GM20000 (cell line): ENCODE measurements around the gene WDR7.
"Not testable (repeated sequence)": the region's sequence is repeated elsewhere in the genome, so short reads cannot be mapped to it uniquely, and the experiment has no call there.

Experiments used
- DNase-seq: peaks from one replicate; pipeline ENCODE4 v3.0.0; 2012; ENCODE audit warnings: low spot score
- TF ChIP-seq, protein P1 (sequence below): IDR thresholded peaks from 2 replicates; pipeline ENCODE4 v1.5.1; 2012; ENCODE audit warnings: mild to moderate bottlenecking, control low read depth; ENCODE audit errors: extremely low read depth, missing control alignments

WDR7 gene

DNA sequence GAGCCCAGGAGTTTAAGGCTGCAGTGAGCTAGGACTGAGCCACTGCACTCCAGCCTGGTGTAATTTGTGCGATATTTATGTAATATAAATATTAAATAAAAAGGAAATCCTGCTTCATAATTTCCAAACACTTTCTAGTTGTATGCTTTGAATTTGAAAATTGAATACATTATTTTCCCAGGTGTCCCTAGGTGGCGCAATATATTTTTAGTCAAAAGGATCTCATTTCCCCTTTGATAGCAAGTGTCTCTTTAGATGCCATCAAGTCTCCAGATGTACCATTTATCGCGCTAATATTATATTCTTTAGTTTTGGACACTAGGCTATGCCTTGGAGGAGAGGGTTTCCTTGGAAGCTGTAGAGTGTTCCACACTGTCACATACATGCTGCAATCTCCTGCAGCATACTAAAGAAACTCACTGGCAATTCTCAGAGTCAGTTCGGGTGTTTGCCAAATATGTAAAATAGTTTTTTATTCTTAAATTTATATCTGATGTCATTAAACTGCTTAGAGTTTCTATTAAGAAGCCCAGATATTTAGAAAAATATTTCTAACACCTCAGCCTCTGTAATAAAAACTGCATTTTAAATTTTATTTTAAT is 5.6 kb upstream of the WDR7 start:
- DNase-seq: peak; percentile 12
- TF ChIP-seq, protein P1, sequence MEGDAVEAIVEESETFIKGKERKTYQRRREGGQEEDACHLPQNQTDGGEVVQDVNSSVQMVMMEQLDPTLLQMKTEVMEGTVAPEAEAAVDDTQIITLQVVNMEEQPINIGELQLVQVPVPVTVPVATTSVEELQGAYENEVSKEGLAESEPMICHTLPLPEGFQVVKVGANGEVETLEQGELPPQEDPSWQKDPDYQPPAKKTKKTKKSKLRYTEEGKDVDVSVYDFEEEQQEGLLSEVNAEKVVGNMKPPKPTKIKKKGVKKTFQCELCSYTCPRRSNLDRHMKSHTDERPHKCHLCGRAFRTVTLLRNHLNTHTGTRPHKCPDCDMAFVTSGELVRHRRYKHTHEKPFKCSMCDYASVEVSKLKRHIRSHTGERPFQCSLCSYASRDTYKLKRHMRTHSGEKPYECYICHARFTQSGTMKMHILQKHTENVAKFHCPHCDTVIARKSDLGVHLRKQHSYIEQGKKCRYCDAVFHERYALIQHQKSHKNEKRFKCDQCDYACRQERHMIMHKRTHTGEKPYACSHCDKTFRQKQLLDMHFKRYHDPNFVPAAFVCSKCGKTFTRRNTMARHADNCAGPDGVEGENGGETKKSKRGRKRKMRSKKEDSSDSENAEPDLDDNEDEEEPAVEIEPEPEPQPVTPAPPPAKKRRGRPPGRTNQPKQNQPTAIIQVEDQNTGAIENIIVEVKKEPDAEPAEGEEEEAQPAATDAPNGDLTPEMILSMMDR: peak; percentile 34

DNA sequence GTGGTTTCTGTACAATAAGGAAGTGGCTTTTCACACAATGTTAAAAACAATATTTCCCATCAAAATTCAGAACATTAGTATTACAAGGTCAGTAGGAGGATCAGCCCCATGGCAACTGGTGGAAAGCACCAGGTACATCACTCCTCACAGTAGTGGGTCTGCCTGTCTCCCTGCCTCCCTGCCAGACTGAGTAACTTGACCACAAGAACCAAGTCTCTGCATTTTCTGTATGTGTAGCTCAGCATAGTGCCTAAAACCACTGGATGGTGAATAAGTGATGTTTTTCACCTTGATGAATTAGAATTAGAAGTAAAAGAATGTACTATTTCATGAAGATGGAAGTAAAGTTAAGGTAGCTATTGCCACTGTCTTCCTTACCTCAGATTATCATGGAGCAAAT is 4.1 kb upstream of the WDR7 start:
- TF ChIP-seq, protein P1: no peak

GRCh38 chr18:56647951-56648893 is 2.9 kb upstream of the WDR7 start:
- peak; percentile 13 for DNase-seq
- TF ChIP-seq, protein P1: no peak

More for the DNA sequence above, 4.1 kb upstream of the WDR7 start:
- no peak for DNase-seq

- TF ChIP-seq, protein P1: no peak
- no peak for DNase-seq
Observed at GRCh38 chr18:56649996-56650395, 1.2 kb upstream of the WDR7 start.

DNA sequence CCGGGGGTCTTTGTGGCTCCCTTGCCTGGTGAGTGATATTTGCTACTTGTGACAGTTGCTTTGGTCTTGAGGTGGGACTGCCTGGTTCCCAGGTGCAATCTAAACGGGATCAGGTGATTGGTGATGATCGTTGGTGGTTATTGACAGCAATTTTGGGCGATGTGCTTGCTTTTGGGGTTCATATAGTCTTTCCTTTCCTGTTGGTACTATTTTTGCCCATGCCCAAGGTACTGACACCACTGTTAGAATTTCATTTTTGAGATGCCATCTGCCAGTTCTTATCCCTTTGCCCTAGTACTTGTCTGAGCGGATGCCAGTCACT is 573 bp downstream of the WDR7 start:
- DNase-seq: no peak

DNA sequence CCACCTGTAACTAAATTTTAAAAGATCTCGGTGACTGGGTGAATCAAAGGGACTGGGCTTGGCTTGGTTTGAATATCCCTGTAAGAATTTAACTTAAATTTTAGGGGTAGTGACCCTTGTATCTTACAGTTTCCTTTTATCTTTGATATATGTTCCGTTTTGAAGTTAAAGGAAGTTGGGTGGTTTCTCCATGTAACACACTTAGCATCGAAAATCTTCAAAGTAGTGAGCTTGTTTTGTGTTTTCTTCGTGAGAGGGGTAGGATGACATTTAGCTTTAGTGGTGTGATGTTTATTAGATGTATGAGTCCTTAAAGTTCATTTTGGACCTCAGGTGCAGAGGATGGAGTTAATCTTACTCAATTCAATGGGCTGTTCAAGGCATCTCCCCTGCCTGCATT is 1.6 kb downstream of the WDR7 start:
- DNase-seq: no peak

More for the DNA sequence above, 573 bp downstream of the WDR7 start:
- TF ChIP-seq, protein P1: no peak

DNA sequence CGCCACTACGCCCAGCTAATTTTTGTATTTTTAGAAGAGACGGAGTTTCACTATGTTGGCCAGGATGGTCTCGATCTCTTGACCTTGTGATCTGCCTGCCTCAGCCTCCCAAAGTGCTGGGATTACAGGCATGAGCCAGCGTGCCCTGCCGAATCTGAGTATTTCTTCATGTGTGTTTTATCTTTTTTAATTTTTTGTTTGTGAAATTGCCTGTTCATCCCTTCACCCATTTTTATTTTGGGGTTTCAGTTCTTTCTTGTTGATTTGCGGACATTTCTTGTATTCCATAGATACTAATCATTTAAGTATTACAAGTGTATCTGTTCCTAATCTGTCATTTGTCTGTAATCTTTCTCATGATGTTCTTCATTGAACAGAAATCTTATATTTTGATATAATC is 3.1 kb downstream of the WDR7 start:
- DNase-seq: not testable (repeated sequence)

More for the DNA sequence above, 1.6 kb downstream of the WDR7 start:
- TF ChIP-seq, protein P1: no peak
